ES-I3 (cell line): ENCODE measurements around the gene AFF3.

ENCODE experiments used
- H3K36me3 ChIP-seq: 2 replicates; pipeline ENCODE4 v1.6.1; 2013; ENCODE audit warnings: mild to moderate bottlenecking, low read length, control low read depth, moderate library complexity; ENCODE audit not compliant: insufficient read depth
- H3K4me1 ChIP-seq: 2 replicates; pipeline ENCODE4 v1.6.1; 2013; ENCODE audit warnings: mild to moderate bottlenecking, control low read depth, low read length; ENCODE audit not compliant: insufficient read depth
- H3K9ac ChIP-seq: 2 replicates; pipeline ENCODE4 v1.6.1; 2013; ENCODE audit warnings: low read depth, mild to moderate bottlenecking, low read length, moderate library complexity
- H3K9me3 ChIP-seq: 2 replicates; pipeline ENCODE4 v1.6.1; 2013; ENCODE audit warnings: mild to moderate bottlenecking, low read length, moderate library complexity; ENCODE audit not compliant: control insufficient read depth, insufficient read depth

AFF3 gene

GRCh38 chr2:99905636-99906035 lies 236.8 kb downstream of the AFF3 start:
- H3K9ac ChIP-seq: no peak overlapping the region
- no peaks in the 10 kb centered on the region for H3K9me3 ChIP-seq
- H3K36me3 ChIP-seq: no peaks in the 10 kb centered on the region
- no peaks in the 10 kb centered on the region for H3K4me1 ChIP-seq

GRCh38 chr2:99905025-99905424 lies 237.4 kb downstream of the AFF3 start:
- Histone ChIP-seq H3K36me3 (no peaks in the 10 kb centered on the region), H3K4me1 (no peaks in the 10 kb centered on the region), H3K9ac (no peak overlapping the region), H3K9me3 (no peaks in the 10 kb centered on the region)

- Histone ChIP-seq H3K36me3 (no peaks in the 10 kb centered on the region), H3K9me3 (no peaks in the 10 kb centered on the region), H3K9ac (no peak overlapping the region), H3K4me1 (no peaks in the 10 kb centered on the region)
Measured at GRCh38 chr2:99903981-99904380, 238.4 kb downstream of the AFF3 start.

- no peaks in the 10 kb centered on the region for H3K4me1 ChIP-seq
- no peaks in the 10 kb centered on the region for H3K9me3 ChIP-seq
- no peaks in the 10 kb centered on the region for H3K36me3 ChIP-seq
- H3K9ac ChIP-seq: no peak overlapping the region
Measured at GRCh38 chr2:99900556-99900955, 241.8 kb downstream of the AFF3 start.

GRCh38 chr2:99899882-99900281 lies 242.5 kb downstream of the AFF3 start:
- Histone ChIP-seq H3K9me3 (no peaks in the 10 kb centered on the region), H3K36me3 (no peaks in the 10 kb centered on the region), H3K4me1 (no peaks in the 10 kb centered on the region), H3K9ac (no peak overlapping the region)

GRCh38 chr2:99899058-99899855 lies 243.1 kb downstream of the AFF3 start:
- no peak overlapping the region for H3K9ac ChIP-seq
- no peaks in the 10 kb centered on the region for H3K4me1 ChIP-seq
- no peaks in the 10 kb centered on the region for H3K36me3 ChIP-seq
- H3K9me3 ChIP-seq: no peaks in the 10 kb centered on the region

GRCh38 chr2:99898336-99899048 lies 243.9 kb downstream of the AFF3 start:
- Histone ChIP-seq H3K9ac (no peak overlapping the region), H3K9me3 (no peaks in the 10 kb centered on the region), H3K4me1 (no peaks in the 10 kb centered on the region), H3K36me3 (no peaks in the 10 kb centered on the region)

- H3K36me3 ChIP-seq: no peaks in the 10 kb centered on the region
- peaks cover 4% of the 10 kb centered on the region; the same call in 1 of the 2 replicates for H3K4me1 ChIP-seq
- no peaks in the 10 kb centered on the region for H3K9me3 ChIP-seq
- H3K9ac ChIP-seq: no peak overlapping the region
Measured at GRCh38 chr2:99891428-99891780, 251.0 kb downstream of the AFF3 start.

GRCh38 chr2:99890568-99891427 lies 251.6 kb downstream of the AFF3 start:
- H3K9ac ChIP-seq: no peak overlapping the region

GRCh38 chr2:99888617-99889016 lies 253.8 kb downstream of the AFF3 start:
- Histone ChIP-seq H3K9ac (no peak overlapping the region), H3K9me3 (no peaks in the 10 kb centered on the region), H3K4me1 (peaks cover 4% of the 10 kb centered on the region; the same call in 1 of the 2 replicates), H3K36me3 (no peaks in the 10 kb centered on the region)

More at GRCh38 chr2:99890568-99891427, 251.6 kb downstream of the AFF3 start:
- Histone ChIP-seq H3K9me3 (no peaks in the 10 kb centered on the region), H3K36me3 (no peaks in the 10 kb centered on the region), H3K4me1 (peaks cover 4% of the 10 kb centered on the region; the same call in 1 of the 2 replicates)

GRCh38 chr2:99886418-99886817 lies 256.0 kb downstream of the AFF3 start:
- Histone ChIP-seq H3K9ac (no peak overlapping the region), H3K4me1 (peaks cover 15% of the 10 kb centered on the region; the same call in 1 of the 2 replicates), H3K36me3 (no peaks in the 10 kb centered on the region), H3K9me3 (no peaks in the 10 kb centered on the region)

- Histone ChIP-seq H3K9ac (no peak overlapping the region), H3K9me3 (no peaks in the 10 kb centered on the region), H3K4me1 (peaks cover 17% of the 10 kb centered on the region; the same call in 1 of the 2 replicates), H3K36me3 (no peaks in the 10 kb centered on the region)
Measured at GRCh38 chr2:99883358-99883757, 259.0 kb downstream of the AFF3 start.

- Histone ChIP-seq H3K4me1 (peaks cover 17% of the 10 kb centered on the region; the same call in 1 of the 2 replicates), H3K9ac (no peak overlapping the region), H3K36me3 (no peaks in the 10 kb centered on the region), H3K9me3 (no peaks in the 10 kb centered on the region)
Measured at GRCh38 chr2:99881901-99882591, 260.3 kb downstream of the AFF3 start.

- peaks cover 17% of the 10 kb centered on the region; the same call in 1 of the 2 replicates for H3K4me1 ChIP-seq
- H3K9me3 ChIP-seq: no peaks in the 10 kb centered on the region
- no peak overlapping the region for H3K9ac ChIP-seq
- no peaks in the 10 kb centered on the region for H3K36me3 ChIP-seq
Measured at GRCh38 chr2:99880964-99881294, 261.5 kb downstream of the AFF3 start.
